Choroid plexus epithelial cell (primary cell): ENCODE measurements around the gene SHISAL1.

Source experiments
- DNase-seq: peaks from one replicate; pipeline ENCODE4 v3.0.0-alpha.2; 2010; ENCODE audit warnings: low read depth
- H3K4me3 ChIP-seq: 2 replicates; pipeline ENCODE4 v1.5.1; 2011; ENCODE audit warnings: low read depth, mild to moderate bottlenecking, control low read depth, low read length, moderate library complexity
- TF ChIP-seq, protein P1 (sequence below): conservative IDR thresholded peaks from 2 replicates; pipeline ENCODE4 v1.5.1; 2011; ENCODE audit warnings: low read depth, mild to moderate bottlenecking, control low read depth, inconsistent platforms, low read length, moderate library complexity

Gene SHISAL1

DNA sequence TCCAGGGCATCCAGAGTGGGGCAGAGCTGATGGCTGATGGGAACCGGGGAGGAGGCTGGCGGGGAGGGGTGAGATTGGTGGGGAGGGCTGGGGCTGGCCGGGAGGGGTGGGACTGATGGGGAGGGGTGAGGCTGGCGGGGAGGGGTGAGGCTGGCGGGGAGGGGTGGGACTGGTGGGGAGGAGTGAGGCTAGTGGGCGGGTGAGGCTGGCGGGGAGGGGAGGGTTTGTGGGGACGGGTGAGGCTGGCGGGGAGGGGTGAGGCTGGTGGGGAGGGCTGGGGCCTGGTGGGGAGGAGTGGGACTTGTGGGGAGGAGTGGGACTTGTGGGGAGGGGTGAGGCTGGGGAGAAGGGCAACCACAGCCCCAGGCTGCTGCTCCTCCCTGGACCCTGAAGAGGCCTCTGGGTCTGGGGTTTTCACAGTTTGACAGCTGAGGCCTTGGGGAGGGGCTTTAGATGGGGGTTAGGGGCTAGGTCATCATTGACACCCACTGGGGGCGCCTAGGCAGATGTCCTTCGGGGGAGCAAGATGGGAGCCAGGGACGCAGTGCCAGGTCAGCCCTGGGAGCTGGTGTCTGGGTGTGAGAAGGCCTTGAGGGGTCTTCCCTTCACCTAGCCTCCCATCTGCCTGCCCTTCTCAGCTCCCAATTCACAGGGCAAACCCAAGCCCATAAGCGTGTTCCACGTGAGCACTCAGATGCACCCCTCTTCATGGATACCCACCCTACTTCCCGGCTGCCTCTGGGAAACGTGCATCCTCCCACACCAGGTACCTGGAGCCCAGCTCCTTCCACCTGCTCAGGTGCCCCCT lies 105.4 kb downstream of the SHISAL1 start:
- DNase-seq, result no peak
- H3K4me3 ChIP-seq, result no peak overlapping the region
- TF ChIP-seq, protein P1, sequence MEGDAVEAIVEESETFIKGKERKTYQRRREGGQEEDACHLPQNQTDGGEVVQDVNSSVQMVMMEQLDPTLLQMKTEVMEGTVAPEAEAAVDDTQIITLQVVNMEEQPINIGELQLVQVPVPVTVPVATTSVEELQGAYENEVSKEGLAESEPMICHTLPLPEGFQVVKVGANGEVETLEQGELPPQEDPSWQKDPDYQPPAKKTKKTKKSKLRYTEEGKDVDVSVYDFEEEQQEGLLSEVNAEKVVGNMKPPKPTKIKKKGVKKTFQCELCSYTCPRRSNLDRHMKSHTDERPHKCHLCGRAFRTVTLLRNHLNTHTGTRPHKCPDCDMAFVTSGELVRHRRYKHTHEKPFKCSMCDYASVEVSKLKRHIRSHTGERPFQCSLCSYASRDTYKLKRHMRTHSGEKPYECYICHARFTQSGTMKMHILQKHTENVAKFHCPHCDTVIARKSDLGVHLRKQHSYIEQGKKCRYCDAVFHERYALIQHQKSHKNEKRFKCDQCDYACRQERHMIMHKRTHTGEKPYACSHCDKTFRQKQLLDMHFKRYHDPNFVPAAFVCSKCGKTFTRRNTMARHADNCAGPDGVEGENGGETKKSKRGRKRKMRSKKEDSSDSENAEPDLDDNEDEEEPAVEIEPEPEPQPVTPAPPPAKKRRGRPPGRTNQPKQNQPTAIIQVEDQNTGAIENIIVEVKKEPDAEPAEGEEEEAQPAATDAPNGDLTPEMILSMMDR, result no peak

DNA sequence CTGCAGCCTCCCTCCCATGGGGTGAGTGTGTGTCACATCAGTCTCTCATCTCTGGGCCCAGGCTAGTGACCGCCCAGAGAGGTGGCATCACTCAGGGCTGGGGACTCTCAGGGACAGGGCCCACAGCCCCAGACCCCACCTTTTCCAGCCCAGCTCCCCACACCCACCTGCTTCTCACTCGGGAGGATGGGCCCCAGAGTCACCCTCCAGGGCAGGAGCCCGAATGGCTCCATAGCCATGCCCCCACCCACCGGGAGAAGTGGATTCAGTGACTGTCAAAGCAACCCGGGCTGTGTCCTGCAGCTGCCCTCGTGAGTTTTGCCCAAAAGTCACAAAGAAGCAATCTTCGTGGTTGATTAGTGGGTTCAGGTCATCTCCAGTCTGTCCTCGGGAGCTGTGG lies 106.1 kb downstream of the SHISAL1 start:
- TF ChIP-seq, protein P1, result no peak
- no peak overlapping the region for H3K4me3 ChIP-seq
- no peak for DNase-seq

DNA sequence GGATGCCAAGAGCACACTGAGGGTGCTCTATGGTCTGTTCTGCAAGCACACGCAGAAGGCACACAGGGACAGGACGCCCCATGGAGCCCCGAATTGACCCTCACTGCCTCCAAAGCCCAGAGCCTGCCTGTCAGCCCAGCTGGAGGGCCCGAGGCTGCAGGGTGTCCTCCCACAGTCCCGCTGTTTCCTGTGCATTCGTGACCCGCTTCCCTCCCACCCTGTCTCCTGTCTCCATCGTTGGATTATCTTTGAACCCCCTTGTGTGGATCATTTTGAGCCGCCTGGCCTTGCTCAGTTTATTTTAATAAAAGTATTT lies 106.5 kb downstream of the SHISAL1 start:
- no peak for DNase-seq
- H3K4me3 ChIP-seq, result no peak overlapping the region
- TF ChIP-seq, protein P1, result no peak

DNA sequence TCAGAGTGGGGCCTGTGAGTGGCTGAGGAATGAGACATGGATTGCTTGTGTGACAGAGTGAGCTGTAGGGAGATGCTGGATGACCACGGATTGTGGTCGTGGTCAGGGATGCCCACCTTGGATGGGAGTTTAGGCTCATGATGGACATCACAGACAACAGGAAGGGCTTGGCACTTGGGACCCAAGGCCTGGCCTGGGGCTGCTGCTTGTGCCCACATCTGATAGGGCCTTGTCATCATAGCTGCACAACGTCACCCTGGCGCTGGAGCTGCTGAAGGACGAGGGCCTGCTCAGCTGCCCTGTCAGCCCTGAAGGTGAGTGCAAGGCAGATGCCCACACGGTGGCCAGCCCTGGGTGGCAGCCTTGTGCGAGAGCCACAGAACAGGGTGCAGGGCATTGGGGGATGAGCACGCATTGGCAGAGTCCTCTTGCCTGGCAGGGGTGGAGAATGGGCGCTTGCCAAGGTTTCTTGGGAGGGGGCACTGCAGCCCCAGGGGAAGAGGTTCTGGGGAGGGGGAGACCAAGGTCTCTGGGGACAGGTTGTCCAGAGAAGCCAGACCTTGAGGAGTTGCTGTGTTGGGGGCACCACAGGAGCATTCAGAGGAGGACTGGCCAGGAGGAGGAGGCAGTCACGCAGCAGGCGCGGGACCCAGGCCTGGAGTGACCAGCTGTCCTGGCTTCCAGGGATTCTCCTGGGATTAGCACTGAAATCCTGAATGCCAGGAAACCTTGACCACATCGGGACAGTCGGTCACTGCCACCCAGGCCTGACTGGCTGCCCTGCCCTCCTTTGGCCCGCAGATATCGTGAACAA lies 107.0 kb downstream of the SHISAL1 start:
- no peak for DNase-seq
- no peak overlapping the region for H3K4me3 ChIP-seq
- TF ChIP-seq, protein P1, result no peak

DNA sequence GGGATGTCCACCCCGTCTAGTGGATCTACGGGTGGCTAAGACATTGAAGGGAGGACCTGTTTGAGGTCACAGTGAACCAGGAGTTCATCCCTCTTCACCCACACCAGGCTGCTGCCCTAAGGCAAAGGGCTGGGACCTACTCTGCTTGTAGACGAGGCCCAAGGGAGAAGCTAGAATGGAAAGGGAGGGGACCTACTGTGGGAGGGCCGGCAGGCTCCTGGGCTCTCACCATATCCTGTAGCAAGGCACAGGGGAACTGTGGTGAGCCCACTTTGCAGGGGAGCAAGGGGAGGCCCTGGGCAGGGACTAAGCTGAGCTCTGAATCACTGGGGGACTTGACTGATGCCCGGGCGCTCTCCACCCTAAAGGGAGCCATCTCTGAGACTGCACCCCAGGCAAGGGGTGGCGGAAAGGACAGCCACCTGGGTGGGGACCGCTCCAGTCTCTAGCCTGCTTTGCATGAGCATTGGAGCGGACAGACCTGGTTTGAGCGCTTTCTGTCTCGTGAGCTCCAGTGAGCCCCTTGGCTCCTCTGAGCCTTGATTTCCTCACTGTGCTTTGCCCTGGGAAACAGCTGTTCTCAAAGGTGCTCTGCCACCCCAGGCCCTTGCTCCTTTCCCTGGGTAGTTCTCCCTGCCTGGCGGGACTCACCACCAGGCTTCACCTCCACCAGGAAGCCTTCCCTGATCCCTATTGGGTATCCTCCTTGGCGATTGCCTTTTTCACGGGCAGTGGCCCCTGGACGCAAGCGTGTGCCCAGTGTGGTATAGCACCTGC lies 107.8 kb downstream of the SHISAL1 start:
- H3K4me3 ChIP-seq, result no peak overlapping the region
- TF ChIP-seq, protein P1, result no peak
- DNase-seq, result no peak

DNA sequence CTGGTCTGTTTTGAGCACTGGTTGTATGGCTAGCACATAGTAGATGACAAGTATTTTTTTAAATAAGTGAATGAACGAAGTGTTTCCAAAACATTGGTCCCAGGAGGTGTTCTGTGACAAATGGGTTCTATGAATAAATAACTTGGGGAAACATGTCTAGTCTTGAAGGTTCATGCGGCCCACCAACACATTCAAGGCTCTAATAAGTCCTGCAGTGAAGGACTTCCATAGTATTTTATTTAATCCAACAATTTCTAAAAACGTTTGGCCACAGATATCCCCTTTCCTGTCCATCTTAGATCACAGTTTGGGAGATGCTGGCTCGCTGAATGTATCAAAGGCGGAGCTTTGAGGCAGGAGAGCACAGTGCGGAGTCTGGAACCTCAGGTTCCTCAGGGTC lies 109.5 kb downstream of the SHISAL1 start:
- TF ChIP-seq, protein P1, result no peak
- no peak overlapping the region for H3K4me3 ChIP-seq
- no peak for DNase-seq
